GM19023 (cell line): ENCODE data around the gene OR10J5.
"Not testable (repeated sequence)": the region's sequence is repeated elsewhere in the genome, so short reads cannot be mapped to it uniquely, and the experiment has no call there.

Source experiments
- ATAC-seq: cut with Tn5 transposase; IDR thresholded peaks from one replicate; pipeline ENCODE4 v1.9.1; 2021; ENCODE audit warnings: mild to moderate bottlenecking, moderate library complexity; ENCODE audit not compliant: unreplicated experiment

OR10J5 gene, protein sequence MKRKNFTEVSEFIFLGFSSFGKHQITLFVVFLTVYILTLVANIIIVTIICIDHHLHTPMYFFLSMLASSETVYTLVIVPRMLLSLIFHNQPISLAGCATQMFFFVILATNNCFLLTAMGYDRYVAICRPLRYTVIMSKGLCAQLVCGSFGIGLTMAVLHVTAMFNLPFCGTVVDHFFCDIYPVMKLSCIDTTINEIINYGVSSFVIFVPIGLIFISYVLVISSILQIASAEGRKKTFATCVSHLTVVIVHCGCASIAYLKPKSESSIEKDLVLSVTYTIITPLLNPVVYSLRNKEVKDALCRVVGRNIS

GRCh38 chr1:159535907-159536306, at the start of gene OR10J5:
TSS of gene OR10J5 (minus strand) at chr1:159536007. CDS start at chr1:159536007, 0 bp downstream.
- ATAC-seq = no peak

DNA sequence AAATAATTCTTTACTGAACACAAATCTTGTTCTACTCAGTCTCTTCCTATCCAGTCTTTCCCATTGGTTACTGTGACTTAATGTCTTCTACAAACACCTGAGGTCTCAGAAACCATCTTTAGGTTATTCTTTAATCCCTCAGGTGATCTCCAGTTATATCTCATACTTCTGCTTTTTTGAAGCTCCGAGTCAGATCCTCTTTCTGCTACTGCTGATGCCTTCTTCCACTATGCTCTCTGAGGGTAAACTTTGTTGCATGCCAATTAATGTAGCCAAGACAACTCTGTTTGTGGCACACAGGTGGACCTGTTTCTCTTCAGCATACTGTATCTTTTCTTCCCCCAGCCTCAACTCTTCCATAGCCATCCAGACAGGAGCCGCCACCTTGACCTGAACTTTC, 48.7 kb upstream of the OR10J5 start:
- ATAC-seq = no peak

DNA sequence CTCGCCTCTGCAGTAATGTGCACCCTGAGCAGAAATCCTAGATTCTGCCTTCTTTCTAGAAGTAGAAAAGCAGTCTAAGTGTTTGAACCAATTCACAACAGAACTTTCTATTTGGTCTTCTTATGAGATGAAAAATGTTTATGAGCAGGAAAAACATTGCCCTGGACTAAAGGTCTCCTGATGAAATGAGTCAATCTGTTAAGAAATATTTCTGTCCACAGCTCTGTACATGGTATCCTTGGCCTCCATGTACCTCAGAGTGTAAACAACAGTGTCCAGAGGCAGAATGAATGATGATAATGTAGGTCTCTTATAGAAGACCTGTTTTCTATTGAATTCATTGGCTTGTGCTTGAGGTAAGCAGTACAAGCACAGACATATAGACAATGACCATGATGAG, 45.6 kb upstream of the OR10J5 start:
- no peak for ATAC-seq

- ATAC-seq = no peak
These were observed 44.5 kb upstream of the OR10J5 start for GRCh38 chr1:159580340-159580739.

- ATAC-seq = no peak
These were observed 41.6 kb upstream of the OR10J5 start for GRCh38 chr1:159577446-159577845.

DNA sequence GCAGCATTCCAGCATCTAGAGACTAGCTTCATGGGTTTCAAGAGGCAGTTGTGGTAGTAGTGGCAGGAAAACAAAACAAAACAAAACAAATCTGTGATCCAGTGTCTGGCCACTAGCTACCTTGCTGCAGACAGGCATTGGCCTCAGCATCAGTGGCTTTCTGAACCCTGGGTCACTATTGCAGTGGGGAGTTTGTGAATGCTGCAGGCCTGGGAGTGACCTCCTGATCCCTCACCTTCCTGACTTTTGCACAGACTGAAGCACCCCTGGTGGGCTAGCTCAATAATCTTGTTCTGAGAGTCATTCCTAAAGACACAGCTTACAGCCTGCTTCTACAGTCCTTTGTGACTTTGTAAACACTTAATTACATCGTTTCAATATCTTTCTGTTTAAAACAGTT, 26.9 kb upstream of the OR10J5 start:
- ATAC-seq = no peak

GRCh38 chr1:159561497-159561896, 25.7 kb upstream of the OR10J5 start:
- no peak for ATAC-seq

DNA sequence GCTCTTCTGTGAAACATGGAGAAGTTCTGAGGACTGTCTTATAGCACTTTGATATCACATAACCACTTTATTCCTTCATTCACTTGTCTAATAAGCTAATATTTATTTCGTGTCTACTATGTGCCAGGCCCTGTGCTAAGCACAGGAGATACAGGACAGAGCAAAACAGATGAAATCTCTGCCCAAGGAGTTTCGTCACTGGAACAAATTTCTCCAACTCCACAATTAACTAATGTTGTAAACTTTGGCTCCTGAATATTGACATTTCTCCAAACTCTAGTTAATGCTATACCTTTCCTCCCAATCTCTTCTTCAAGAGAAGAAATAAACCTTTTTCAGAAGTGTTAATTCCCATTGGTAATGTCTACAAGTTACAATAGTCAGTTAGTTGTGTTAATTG, 24.8 kb upstream of the OR10J5 start:
- no peak for ATAC-seq

GRCh38 chr1:159556931-159557369, 21.1 kb upstream of the OR10J5 start:
- no peak for ATAC-seq

GRCh38 chr1:159554696-159555095, 18.9 kb upstream of the OR10J5 start:
- ATAC-seq = no peak

GRCh38 chr1:159554261-159554660, 18.5 kb upstream of the OR10J5 start:
- no peak for ATAC-seq

GRCh38 chr1:159548126-159548525, 12.3 kb upstream of the OR10J5 start:
- ATAC-seq = no peak

- no peak for ATAC-seq
These were observed 2.9 kb downstream of the OR10J5 start for GRCh38 chr1:159532922-159533321.

GRCh38 chr1:159524792-159525191, 11.0 kb downstream of the OR10J5 start:
- not testable (repeated sequence) for ATAC-seq

DNA sequence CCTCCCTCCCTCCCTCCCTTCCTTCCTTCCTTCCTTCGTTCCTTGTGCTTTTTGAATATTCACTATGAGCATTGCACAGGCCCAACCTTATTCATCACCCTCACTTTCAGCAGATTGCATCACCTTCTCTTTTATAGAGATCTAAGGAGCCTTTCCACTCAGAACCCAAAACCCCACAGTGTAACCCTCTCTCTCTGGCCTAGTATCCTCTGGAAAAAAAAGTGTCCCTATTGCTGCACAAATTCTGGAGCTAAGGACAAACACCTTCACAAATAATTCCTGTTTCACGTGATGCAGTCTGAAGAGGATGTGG, 25.6 kb downstream of the OR10J5 start:
- no peak for ATAC-seq

DNA sequence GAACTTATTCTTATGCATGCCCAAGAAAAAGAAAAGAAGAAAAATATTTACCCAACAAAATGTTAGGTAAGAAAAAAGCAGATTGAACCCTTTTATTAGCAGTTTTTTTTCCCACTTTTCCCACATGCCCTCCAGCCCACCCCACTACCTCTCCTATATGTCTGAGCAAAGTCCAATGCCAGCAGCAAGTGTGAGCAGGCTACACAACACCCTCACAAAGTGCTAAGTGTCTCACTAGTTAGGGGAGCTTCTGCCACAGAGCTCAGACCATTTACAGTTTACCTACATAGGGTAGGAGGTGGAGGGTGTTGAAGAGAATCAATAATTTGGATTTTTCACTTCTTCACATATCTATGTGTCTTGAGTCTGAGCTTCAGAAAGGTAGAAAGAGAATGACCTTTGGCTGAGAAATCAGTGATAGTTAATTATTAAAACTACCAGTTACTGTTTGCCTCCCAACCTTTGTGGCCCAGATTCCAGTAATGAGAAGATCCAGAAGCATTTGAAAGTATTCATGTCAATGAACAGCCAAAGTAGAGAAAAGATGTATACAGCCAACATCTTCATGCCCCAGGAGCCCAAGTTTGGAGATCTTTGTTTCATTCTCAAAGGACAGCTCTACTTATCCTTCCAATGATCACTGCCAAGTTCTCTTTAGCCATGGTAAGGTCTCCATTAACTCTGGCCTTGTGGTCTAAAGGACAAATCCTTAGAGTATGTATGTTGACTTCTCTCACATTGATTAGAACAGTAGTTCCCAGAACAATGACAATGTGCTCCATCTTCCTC, 26.2 kb downstream of the OR10J5 start:
- ATAC-seq = no peak

DNA sequence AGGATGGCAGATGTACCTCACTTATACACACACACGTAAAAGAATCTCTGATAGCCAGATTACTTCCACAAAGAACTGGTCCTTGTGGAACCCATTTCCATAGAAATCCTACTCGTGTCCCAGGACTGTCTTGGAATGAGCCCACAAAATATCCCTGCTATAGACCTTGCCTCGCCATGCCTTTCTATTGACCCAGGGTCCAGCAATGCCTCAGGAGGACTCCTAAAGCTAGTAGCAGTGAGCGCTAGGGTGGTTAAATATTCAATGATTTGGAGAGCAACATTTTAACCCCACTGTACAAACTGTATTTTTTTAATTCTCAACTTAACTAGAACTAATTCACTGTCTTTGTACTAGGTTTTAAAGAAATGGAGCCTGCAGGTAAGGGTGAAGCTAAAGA, 26.9 kb downstream of the OR10J5 start:
- ATAC-seq = no peak

DNA sequence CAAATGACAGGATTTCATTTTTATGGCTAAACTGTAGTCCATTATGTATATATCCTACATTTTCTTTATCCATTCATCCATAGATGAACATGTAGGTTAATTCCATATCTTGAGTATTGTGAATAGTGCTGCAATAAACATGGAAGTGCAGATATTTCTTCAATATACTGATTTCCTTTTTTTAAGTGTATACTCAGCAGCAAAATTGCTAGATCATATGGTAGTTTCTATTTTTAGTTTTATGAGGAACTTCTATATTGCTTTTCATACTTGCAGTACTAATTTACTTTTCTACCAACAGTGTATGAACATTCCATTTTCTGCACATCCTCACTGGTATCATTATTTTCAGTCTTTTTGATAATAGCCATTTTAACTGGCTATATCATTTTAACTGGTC, 30.1 kb downstream of the OR10J5 start:
- ATAC-seq = no peak

DNA sequence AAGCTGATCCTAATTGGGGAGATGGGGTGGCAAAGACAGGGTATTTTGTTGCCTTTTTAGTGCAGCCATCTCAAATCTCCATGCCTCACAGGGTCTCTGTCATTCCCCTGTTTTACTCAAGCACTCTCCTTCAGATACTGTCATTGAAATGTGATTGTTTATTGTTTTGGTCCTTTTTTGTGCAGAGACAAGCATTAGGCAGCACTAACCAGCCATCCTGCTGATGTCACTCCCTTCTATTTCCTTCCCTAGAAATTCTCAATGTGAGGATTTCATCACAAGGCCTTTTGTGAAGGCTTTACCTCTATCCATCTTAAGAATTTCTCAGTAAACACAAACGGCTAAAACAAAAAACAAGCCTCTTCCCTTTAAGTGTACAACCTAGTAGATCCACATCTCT, 34.7 kb downstream of the OR10J5 start:
- ATAC-seq = no peak

GRCh38 chr1:159494513-159495210, 41.1 kb downstream of the OR10J5 start:
- not testable (repeated sequence) for ATAC-seq

- ATAC-seq = no peak
These were observed 42.5 kb downstream of the OR10J5 start for GRCh38 chr1:159493354-159493753.
